HepG2 (cell line): ENCODE measurements around the gene RUNDC1. TPM values are rescaled to one million over a fixed set of nuclear protein-coding genes. Genes with fewer than 3 reads are reported as not detected.
A peak's percentile ranks its signal among the peaks of the same experiment; 100 is the strongest.

Experiments
- AKAP8 ChIP-seq: sonication (generic); formaldehyde crosslinking; IDR thresholded peaks from 2 replicates; pipeline ENCODE4 v1.5.1; 2020; ENCODE audit warnings: mild to moderate bottlenecking, missing genetic modification reagents
- BHLHE40 ChIP-seq: IDR thresholded peaks from 2 replicates; pipeline ENCODE4 v1.6.1; 2011; ENCODE audit warnings: low read length, improper control_type of control experiment
- CBX5 ChIP-seq: sonication (generic); formaldehyde crosslinking; IDR thresholded peaks from 2 replicates; pipeline ENCODE4 v1.4.0; 2020; ENCODE audit warnings: missing genetic modification reagents, borderline replicate concordance
- CEBPB ChIP-seq: IDR thresholded peaks from 2 replicates; pipeline ENCODE4 v1.6.1; 2011; ENCODE audit warnings: low read depth, low read length, improper control_type of control experiment, borderline replicate concordance
- CTCF ChIP-seq: sonication (generic); formaldehyde crosslinking; IDR thresholded peaks from 2 replicates; pipeline ENCODE4 v1.5.0; 2020; ENCODE audit warnings: mild to moderate bottlenecking, missing genetic modification reagents, moderate library complexity
- EP300 ChIP-seq, 3 experiments: sonication (generic) in 1 of 3; formaldehyde crosslinking in 1 of 3; IDR thresholded peaks; 2 replicates each; pipeline versions ENCODE4 v1.5.1 to v1.6.1; 2011 to 2020; ENCODE audit warnings: low read depth in 2 of 3, low read length in 2 of 3, borderline replicate concordance in 1 of 3, improper control_type of control experiment in 1 of 3, mild to moderate bottlenecking in 1 of 3, missing genetic modification reagents in 1 of 3, moderate library complexity in 1 of 3
- ISL2 ChIP-seq: sonication (generic); formaldehyde crosslinking; IDR thresholded peaks from 2 replicates; pipeline ENCODE4 v1.5.0; 2020; ENCODE audit warnings: missing genetic modification reagents
- MIER3 ChIP-seq: IDR thresholded peaks from 2 replicates; pipeline ENCODE4 v1.6.1; 2016; ENCODE audit warnings: missing compliant biosample characterization, borderline replicate concordance
- SATB2 ChIP-seq: sonication (generic); formaldehyde crosslinking; IDR thresholded peaks from 2 replicates; pipeline ENCODE4 v1.5.0; 2020; ENCODE audit warnings: missing genetic modification reagents
- STAT5B ChIP-seq: sonication (generic); formaldehyde crosslinking; IDR thresholded peaks from 2 replicates; pipeline ENCODE4 v1.4.0; 2020; ENCODE audit warnings: missing genetic modification reagents
- YEATS2 ChIP-seq: sonication (generic); formaldehyde crosslinking; IDR thresholded peaks from 2 replicates; pipeline ENCODE4 v1.4.0; 2020; ENCODE audit warnings: missing genetic modification reagents, borderline replicate concordance
- YEATS4 ChIP-seq: sonication (generic); formaldehyde crosslinking; IDR thresholded peaks from 2 replicates; pipeline ENCODE4 v1.4.0; 2020; ENCODE audit warnings: missing genetic modification reagents, borderline replicate concordance
- ZBTB33 ChIP-seq: sonication (generic); formaldehyde crosslinking; IDR thresholded peaks from 2 replicates; pipeline ENCODE4 v1.4.0; 2020; ENCODE audit warnings: missing genetic modification reagents
- ZFAT ChIP-seq: sonication (generic); formaldehyde crosslinking; conservative IDR thresholded peaks from 2 replicates; pipeline ENCODE4 v1.8.1; 2023; ENCODE audit warnings: missing genetic modification reagents, inconsistent platforms
- ZFP1 ChIP-seq: IDR thresholded peaks from 2 replicates; pipeline ENCODE4 v1.6.1; 2016
- ZNF136 ChIP-seq: sonication (generic); formaldehyde crosslinking; IDR thresholded peaks from 2 replicates; pipeline ENCODE4 v1.8.1; 2022; ENCODE audit warnings: low read depth, mild to moderate bottlenecking, moderate library complexity, missing genetic modification reagents
- ZNF20 ChIP-seq: sonication (generic); formaldehyde crosslinking; IDR thresholded peaks from 2 replicates; pipeline ENCODE4 v1.4.0; 2020; ENCODE audit warnings: mild to moderate bottlenecking, moderate library complexity, missing genetic modification reagents
- ZNF362 ChIP-seq: sonication (generic); formaldehyde crosslinking; IDR thresholded peaks from 2 replicates; pipeline ENCODE4 v1.4.0; 2020; ENCODE audit warnings: missing genetic modification reagents, mild to moderate bottlenecking, borderline replicate concordance
- ZNF639 ChIP-seq: conservative IDR thresholded peaks from 2 replicates; pipeline ENCODE4 v1.6.1; 2018; ENCODE audit warnings: missing genetic modification reagents
- ZNF83 ChIP-seq: sonication (generic); formaldehyde crosslinking; IDR thresholded peaks from 2 replicates; pipeline ENCODE4 v1.4.0; 2020; ENCODE audit warnings: missing genetic modification reagents, mild to moderate bottlenecking, borderline replicate concordance
- polyA plus RNA-seq, 8 experiments: library from polyadenylated mRNA; depleted of rRNA in 3 of 8; stranded (reverse) in 7 of 8; unstranded in 1 of 8; fragments of >200 nt; fragmentation: Illumina TruSeq in 4 of 8; extraction: Trizol in 4 of 8; gene quantifications; 2 replicates each; pipeline versions ENCODE4 v1.2.1 to v1.2.3, GENCODE V29; 2011 to 2016; ENCODE audit warnings: low read depth in 4 of 8, missing spikeins in 1 of 8, mixed read lengths in 1 of 8; ENCODE audit not compliant: insufficient read depth in 1 of 8
- total RNA-seq, 5 experiments: library from RNA; depleted of rRNA; stranded (reverse); fragments of >200 nt; fragmentation: Illumina TruSeq; extraction: Trizol; gene quantifications; 2 replicates each; pipeline ENCODE4 v1.2.3, GENCODE V29; 2016; ENCODE audit warnings: low read depth in 1 of 5

The RUNDC1 gene
- total and polyA plus RNA-seq, 2 of the 13 experiments (the other 11 are each of a cell fraction or from before 2014, with no cell fraction given) = 10.3 to 11.4 TPM

- TF ChIP-seq ZNF83 (peak; percentile 40; the same call in 1 of the 2 replicates), ZBTB33 (CRISPR knock-in tag) (peak; percentile 91), ZFAT (CRISPR knock-in tag) (peak; percentile 80; the same call in 1 of the 2 replicates), ISL2 (CRISPR knock-in tag) (peak; percentile 87), CEBPB (no peak), EP300 (IDR thresholded peaks at IDR 0.05; ENCODE audit: low read depth in 2 of 2, low read length in 2 of 2) (peak; percentile 77 to 81; a peak in 3 of 4 replicates), EP300 (CRISPR knock-in tag; IDR thresholded peaks at IDR 0.05; ENCODE audit: borderline replicate concordance) (peak; percentile 75), STAT5B (CRISPR knock-in tag) (no peak; the same call in 1 of the 2 replicates), ZNF362 (CRISPR knock-in tag) (peak; percentile 89), BHLHE40 (peak; percentile 94), ZNF20 (CRISPR knock-in tag) (no peak), MIER3 (CRISPR knock-in tag) (peak; percentile 99), YEATS4 (CRISPR knock-in tag) (peak; percentile 98), ZNF136 (peak; percentile 66; the same call in 1 of the 2 replicates), AKAP8 (peak; percentile 79; the same call in 1 of the 2 replicates), YEATS2 (CRISPR knock-in tag) (peak; percentile 100), ZFP1 (CRISPR knock-in tag) (peak; percentile 99), SATB2 (peak; percentile 8; the same call in 1 of the 2 replicates), ZNF639 (CRISPR knock-in tag) (peak; percentile 91), CBX5 (CRISPR knock-in tag) (peak; percentile 99), CTCF (CRISPR knock-in tag) (peak; percentile 90)
Measured at GRCh38 chr17:42997984-42998938, 17.9 kb downstream of the RUNDC1 start, which contains the start of gene RPL27 (continued).
